ENCODE measurements around the gene CHST9.

GRCh38 chr18:26976206-26976605 is 208.9 kb downstream of the CHST9 start:
- TF ChIP-seq, protein P1, sequence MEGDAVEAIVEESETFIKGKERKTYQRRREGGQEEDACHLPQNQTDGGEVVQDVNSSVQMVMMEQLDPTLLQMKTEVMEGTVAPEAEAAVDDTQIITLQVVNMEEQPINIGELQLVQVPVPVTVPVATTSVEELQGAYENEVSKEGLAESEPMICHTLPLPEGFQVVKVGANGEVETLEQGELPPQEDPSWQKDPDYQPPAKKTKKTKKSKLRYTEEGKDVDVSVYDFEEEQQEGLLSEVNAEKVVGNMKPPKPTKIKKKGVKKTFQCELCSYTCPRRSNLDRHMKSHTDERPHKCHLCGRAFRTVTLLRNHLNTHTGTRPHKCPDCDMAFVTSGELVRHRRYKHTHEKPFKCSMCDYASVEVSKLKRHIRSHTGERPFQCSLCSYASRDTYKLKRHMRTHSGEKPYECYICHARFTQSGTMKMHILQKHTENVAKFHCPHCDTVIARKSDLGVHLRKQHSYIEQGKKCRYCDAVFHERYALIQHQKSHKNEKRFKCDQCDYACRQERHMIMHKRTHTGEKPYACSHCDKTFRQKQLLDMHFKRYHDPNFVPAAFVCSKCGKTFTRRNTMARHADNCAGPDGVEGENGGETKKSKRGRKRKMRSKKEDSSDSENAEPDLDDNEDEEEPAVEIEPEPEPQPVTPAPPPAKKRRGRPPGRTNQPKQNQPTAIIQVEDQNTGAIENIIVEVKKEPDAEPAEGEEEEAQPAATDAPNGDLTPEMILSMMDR (IDR thresholded peaks at IDR 0.05; ENCODE audit: borderline replicate concordance, extremely low read depth, low read length, poor library complexity, severe bottlenecking) = no peak
- no peak for TF ChIP-seq EZH2 (IDR thresholded peaks at IDR 0.05; ENCODE audit: borderline replicate concordance, low read depth, low read length, severe bottlenecking)

All from DND-41 (cell line).